GM12891 (cell line): ENCODE measurements around the gene FLRT1.

Experiments used
- POLR2A ChIP-seq: IDR thresholded peaks from 2 replicates; pipeline ENCODE4 v1.6.1; 2011; ENCODE audit warnings: low read depth, low read length, control low read depth
- POLR2AphosphoS5 ChIP-seq: IDR thresholded peaks from 2 replicates; pipeline ENCODE4 v1.6.1; 2011; ENCODE audit warnings: low read depth, low read length, control low read depth

DNA sequence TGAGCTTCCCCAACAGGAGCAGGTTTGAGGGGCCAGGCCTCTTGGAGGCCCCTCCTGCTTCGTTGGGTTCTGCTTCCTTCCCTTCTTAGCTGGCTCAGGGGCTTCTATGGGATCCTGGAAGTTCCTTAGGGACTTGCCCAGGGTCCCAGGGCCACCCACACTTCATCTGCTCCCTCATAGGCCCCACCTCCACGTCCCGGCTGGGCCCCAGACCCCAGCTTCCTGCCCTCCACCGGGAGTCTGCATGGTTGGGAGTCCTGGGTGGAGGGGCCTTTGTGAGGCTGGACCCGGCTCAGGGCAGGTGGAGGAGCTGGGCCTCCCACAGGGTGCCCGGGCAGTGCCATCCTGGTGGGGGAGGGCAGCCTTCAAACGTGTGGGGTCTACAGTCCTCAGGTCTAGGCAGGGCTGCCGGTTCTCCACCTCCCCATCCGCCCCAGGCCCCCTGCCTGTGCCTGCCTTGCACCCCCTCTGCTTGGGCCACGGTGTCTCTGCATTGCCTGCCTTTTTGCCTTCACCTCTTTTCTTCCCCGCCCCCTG lies 37.9 kb upstream of the FLRT1 start:
- TF ChIP-seq POLR2A = no peak
- TF ChIP-seq POLR2AphosphoS5 = no peak
